Caki2 (cell line): Measurements from ENCODE around the gene GMDS. TPM values are rescaled to one million over a fixed set of nuclear protein-coding genes. Genes with fewer than 3 reads are reported as not detected.

ENCODE experiments used
- DNase-seq: peaks from one replicate; pipeline ENCODE4 v3.0.0-alpha.2; 2015; ENCODE audit warnings: low read depth
- in situ Hi-C: cut with HindIII; loops from 2 replicates; pipeline ENCODE4 v1.10.0; 2016; ENCODE audit warnings: low sequenced_read_pairs, low pct_unique_long_range_greater_than_20kb, mixed read lengths
- total RNA-seq: library from RNA; depleted of rRNA; stranded (reverse); fragments of >200 nt; shearing (Covaris generic); gene quantifications from 2 replicates; pipeline ENCODE4 v1.2.3, GENCODE V29; 2014; ENCODE audit warnings: low replicate concordance

The GMDS gene
- total RNA-seq, 1 experiment from 2014 or later = 10.9 TPM

DNA sequence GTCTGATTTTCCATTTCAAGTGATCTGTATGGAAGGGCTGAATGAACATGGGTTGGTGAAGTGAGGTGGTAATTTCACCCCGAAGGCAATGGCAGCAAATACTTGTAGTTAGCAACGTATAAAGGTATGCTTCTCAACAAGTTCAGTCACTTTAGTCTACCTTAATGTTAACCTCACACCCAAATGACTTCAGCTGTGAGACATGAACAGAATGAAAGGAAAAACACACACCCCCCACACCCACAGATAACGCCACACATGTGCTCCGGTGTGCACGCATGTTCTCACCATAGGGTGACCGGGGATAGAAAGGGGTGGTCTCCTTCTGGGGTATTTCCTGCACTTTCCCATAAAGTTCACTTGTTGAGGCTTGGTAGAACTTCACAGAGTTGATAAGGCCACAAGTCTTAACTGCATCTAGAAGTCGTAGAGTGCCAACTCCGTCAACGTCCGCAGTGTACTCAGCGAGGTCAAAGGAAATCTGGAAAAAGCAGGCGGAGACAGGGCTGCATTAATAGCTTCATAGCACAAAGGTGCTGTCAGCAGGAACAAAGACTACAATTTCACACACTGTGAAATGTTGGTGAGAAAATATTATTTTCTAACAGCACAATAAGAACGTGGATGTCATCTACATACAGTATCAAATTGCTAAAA lies 284.8 kb downstream of the GMDS start:
- in situ Hi-C loops = no loop called here
- DNase-seq = no peak

DNA sequence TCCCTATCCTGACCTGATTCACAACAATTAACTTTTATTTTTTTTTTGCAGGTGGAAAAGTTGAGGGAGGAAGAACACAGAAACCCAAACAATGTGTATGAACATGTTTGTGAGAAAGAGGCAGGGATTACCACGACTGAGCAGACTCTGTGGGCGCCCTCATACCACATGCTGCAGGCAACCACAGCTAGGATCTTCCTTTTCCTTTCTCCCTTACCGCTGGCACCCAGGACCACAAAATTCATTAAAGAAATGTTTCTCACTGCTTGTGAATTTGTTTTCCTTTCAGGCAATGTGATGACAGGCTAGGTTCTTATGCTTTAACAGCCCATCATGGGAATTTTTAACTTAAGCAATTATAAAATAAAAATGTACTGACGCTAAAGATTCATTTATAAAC lies 287.1 kb downstream of the GMDS start:
- DNase-seq = no peak
- in situ Hi-C loops = no loop called here

DNA sequence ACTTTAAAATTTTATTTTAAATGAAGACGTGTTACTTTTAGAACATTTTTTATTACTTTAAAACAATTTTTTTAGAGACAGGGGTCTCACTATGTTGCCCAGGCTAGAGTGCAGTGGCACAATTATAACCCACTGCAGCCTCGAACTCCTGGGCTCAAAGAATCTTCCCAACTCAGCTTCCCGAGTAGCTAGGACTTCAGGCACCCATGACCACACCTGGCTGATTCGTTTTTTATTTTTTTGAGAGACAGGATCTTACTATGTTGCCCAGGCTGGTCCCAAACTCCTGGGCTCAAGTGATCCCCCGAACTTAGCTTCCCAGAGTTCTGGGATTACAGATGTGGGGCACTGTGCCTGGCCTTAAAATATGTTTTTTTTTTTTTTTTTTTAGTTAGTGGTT lies 287.7 kb downstream of the GMDS start:
- DNase-seq = no peak
- in situ Hi-C loops = no loop called here

DNA sequence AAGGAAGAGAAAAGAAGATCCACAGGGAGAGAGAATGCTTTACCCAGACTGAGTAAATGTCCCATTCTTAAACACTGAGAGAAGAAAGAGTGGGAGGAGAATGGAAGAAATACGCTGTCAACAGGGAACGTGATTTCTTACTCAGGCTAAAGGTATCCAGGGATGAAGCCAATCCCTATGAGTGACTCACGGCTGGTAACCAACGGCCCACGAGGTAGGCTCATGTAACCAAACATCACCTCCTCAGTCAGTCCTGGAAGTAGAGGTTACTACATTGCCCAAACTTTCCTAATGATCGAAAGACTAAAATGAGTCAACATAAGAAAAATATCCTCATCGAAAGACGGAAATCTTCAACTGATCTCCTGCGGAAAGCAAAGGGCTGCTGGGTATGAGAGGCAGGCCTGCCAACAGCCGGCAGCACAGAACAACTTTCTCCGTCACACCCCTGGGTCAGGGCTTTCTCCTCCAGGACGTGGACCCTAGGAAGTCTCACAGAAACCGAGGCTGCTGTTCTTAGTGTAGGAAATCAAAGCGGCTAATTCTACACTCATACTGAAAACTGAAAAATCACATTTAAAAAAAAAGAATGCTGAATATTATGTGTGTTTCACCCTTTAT lies 292.6 kb downstream of the GMDS start:
- in situ Hi-C loops = no loop called here
- peak; percentile 97 for DNase-seq

DNA sequence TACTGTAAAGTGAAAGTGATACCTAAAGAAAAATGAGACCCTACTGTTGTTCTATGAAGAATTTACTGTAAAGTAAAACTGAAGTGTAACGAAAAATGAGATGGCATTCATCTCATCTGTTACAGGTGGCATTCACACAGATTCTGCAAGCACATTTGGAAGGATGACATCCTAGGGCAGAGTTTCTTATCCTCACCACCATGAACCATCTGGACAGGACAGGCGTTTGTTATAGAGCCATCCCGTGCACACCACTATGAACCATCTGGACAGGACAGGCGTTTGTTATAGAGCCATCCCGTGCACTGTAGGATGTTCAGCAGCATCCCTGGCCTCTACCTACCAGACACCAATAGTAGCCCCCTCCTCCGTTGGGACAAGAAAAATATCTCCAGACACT lies 294.8 kb downstream of the GMDS start:
- in situ Hi-C loops = no loop called here
- no peak for DNase-seq

DNA sequence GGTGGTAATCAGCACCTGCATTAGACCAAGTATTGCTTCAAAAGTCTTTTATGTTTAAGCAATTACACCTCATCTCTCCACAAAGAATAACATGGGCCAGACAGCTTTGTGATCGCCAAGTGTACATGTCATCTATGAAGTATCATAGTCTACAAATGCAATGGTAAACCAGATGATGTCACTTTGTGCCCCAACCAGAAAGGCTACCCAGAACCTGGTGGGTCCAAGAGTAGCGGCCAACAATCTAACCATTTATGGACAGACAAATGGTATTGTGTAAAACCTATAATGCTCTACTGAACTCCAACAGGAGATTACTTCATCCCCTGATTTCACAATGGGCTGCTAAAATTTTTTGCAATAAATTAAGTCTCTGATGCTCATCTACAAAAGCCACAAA lies 295.9 kb downstream of the GMDS start:
- in situ Hi-C loops = no loop called here
- DNase-seq = peak; percentile 29

DNA sequence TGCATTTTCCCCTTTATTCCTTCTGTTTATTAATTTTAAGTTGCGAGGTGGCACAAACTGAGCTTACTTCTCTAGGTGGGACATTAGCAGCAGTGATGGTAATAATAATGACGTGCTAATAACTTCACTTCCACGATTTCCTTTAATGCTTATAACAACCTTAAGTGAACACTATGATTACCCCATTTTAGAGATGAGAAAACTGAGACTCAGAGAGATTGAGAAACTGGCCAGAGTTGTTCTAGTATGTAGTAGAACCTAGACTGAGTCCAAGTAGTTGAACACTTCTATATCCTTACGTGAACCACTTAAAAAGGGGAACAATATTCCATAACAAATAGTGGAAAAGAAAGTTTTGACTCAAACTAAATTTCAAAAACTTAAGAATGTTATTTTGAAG lies 297.5 kb downstream of the GMDS start:
- in situ Hi-C loops = no loop called here
- no peak for DNase-seq

DNA sequence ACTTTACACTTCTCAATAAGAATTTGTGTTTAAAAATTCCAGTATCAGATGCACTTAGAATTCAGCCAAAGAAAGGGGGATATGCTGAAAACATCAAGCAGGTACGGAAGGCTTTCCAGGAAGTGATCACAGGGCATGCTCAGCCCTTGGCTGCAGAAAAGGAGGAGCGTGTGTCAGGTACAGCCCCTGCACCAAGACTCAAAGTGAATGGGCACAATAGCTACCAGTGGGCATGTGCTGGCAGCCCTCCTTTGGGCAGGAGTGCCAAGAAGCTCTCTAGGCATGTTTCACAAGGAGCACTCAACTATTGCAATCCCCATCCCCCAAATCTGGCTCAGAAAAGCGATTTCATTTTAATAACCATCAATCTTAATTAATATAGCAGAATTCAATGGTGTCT lies 298.8 kb downstream of the GMDS start:
- in situ Hi-C loops = no loop called here

DNA sequence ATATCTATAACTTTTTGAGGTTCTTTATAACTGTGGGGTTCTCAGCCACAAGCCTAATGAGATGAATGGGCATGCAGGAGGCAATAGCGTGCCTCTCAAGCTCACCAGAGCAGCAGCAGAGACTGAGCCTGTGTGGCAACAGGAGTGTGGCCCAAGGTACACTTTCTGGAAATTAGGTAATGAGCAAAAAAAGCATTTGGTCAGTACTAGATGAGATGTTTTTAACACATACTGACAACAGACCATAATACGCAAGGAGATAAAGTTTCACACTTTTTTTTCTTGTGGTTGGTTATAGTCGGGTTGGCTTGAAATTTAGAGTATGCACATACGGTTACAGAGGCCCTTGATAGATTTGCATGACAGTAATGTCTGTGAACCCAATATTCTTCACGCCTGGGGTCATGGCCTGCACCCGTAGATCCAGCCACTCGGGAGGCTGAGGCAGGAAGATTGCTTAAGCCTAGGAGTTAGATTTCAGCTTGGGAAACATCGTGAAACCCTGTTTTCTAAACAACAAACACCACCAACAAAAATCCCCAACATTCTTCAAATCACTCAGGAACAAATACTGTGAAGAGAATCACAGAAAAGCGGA lies 300.1 kb downstream of the GMDS start:
- in situ Hi-C loops = no loop called here
- no peak for DNase-seq

More for the DNA sequence above, 298.8 kb downstream of the GMDS start:
- DNase-seq = no peak

DNA sequence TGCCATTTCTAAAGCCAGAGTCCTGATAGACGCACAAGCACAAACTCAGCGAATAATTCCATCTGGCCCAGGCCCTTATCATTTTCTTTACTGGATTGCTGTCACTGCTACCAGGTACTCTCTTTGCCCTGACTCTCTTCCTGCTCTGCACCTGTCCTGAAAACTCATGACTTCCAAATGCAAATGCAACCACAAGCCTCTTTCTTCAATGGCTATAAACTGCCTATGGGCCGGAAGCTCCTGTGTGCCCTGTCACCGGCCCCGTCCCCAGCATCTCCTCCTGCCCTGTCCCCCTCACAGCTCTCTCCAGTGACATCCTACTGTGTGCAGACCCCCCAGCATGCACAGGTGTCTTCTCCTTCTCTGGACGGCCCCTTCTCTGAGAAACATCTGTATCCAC lies 302.6 kb downstream of the GMDS start:
- no peak for DNase-seq
- in situ Hi-C loops = no loop called here

DNA sequence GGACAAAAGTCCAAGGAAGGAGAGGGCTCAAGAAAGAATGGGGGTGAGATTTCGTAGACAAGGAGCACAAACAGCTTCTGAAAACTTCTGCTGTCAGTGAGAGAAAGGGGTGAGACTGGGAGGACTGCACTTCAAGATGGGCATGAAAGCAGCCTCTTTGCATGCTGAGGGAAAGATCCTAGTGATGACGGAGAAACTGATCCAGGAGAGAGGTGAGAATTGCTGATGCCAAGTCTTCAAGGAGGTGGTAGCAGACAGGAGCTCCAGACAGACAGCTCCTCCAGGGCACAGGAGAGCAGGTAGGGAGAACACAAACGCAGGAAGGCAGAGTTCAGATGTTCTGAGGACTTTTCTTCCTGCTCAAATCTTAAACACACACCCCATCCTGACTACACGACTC lies 303.9 kb downstream of the GMDS start:
- in situ Hi-C loops = no loop called here
- no peak for DNase-seq

DNA sequence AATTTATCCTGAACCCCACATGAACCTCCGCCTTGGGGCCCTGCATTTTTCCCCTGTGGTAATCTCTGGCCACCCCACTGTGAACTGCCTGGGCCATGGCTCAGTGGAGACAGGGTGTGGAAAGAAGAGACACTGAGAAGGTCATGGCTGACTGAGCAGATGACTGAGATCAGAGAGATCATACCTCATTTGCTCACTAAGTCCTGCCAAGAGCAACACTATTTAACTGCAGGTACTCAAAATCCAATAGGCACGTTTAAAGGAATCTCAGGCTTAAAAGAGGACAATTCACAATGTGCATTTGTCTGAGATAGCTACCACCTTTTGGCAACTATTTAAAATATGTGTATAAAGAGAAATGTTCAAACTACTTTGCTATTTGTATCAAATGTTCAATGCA lies 305.0 kb downstream of the GMDS start:
- in situ Hi-C loops = no loop called here
- DNase-seq = peak; percentile 88

DNA sequence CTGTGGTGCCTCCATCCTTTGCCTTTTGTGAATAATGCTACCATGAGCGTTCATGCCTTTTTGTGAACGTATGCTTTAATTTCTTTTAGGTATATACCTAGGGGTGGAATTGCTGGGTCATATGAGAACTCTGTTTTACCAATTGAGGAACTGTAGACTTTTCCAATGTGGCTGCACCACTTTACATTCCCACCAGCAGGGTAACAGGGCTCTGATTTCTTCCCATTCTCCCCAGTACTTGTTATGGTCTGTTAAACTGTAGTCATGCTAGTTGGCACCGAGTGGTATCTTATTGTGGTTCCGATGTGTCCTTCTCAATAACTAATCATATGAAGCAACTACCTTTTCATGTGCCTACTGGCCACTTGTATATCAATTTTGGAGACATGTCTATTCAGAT lies 312.1 kb downstream of the GMDS start:
- no peak for DNase-seq
- in situ Hi-C loops = no loop called here

DNA sequence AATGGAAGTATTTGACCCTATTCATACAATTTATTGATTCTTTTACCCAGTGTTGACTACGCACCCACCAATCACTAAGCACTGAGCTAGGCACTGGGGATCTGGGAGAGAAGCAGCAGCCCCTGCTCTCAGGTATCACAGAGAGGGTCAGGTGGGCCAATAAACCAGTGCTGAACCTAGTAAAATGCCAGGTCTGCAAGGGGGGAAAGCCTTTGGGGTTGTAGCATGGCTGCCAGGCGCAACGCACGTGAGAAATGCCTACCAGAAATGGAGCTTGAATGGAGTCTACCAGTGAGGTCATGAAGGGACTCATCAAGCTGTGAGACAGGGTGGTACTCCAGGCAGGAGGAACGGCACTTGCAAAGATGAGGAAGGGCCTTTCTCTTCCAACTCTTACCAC lies 313.6 kb downstream of the GMDS start:
- DNase-seq = no peak
- in situ Hi-C loops = no loop called here

DNA sequence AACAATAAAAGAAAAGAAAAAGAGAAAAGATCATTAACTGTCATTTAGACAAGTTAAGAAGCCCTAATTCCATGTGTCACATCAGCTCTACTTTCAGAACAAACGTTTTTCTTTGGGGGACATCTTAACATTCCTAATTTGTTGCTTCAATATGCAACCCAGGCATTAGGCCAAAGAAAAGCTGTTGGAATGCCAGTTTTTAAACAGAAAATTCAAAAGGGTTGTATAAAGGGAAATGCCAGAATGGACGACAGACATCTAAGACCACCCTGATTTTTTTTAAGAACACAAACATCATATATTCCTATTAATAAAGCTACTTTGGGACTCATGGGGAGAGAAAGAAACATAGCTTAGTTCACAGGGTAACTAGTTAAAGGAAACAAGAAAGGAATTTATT lies 315.0 kb downstream of the GMDS start:
- in situ Hi-C loops = no loop called here
- no peak for DNase-seq

DNA sequence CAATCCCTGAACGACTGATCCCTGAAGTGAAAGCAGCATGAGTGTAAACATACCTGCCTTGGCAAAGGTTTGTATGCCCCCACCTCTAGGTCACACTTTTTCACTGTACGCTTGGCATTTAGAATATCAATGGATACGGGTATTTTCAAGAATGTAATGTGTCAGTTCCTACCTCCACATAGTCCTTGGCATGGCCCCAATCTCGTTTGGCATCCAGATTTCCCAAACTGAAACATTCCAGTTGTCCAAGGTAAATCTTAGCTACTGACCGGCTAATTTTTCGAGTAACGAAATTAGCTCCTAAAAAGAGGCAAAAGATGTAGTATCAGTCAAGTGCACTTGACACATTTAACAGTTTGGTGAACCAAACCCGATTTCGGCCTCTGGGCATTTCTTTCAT lies 315.5 kb downstream of the GMDS start:
- in situ Hi-C loops = no loop called here
- no peak for DNase-seq

DNA sequence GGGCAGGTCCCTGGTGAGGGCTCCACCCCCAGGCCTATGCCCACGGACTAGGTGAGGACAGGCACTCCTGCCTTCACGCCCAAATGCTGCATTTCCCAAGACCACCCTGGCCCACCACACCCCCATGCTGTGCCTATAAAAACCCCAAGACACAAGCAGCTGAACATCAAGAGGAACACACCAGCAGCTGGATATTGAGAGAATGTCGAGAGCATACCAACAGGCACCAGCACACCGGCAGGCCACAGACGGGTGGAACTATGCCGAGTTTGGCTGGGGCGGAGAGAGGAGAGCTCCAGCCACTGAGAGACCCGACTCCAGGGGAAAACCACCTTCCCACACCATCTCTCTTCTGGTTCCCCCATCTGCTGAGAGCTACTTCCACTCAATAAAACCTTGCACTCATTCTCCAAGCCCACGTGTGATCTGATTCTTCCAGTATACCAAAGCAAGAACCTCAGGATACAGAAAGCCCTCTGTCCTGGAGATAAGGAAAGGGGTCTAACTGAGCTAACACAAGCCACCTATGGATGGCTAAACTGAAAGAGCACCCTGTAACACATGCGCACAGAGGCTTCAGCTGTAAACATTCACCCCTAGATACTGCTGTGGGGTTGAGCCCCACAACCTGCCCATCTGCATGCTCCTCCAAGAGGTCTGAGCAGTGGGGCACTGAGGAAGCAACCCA lies 319.5 kb downstream of the GMDS start:
- in situ Hi-C loops = no loop called here

DNA sequence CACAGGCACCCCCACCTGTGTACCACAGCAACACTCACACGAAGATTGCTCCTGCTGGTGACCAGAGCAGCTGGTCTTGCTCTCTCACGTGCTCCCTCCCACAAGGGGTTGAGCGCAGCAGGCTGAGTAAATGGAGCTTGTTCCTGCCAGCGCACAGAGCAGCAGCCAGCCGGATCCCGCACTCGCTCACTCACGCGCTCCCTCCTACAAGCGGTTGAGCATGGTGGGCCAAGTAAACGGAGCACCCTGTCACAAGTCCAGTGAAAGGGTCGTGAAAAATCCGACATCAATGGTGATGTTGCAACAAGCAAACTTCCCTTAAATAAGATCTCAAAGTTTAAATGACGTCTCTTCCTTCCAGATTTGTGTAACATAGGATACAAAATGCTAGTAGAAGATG lies 322.0 kb downstream of the GMDS start:
- in situ Hi-C loops = no loop called here
- no peak for DNase-seq

More for the DNA sequence above, 319.5 kb downstream of the GMDS start:
- DNase-seq = no peak

DNA sequence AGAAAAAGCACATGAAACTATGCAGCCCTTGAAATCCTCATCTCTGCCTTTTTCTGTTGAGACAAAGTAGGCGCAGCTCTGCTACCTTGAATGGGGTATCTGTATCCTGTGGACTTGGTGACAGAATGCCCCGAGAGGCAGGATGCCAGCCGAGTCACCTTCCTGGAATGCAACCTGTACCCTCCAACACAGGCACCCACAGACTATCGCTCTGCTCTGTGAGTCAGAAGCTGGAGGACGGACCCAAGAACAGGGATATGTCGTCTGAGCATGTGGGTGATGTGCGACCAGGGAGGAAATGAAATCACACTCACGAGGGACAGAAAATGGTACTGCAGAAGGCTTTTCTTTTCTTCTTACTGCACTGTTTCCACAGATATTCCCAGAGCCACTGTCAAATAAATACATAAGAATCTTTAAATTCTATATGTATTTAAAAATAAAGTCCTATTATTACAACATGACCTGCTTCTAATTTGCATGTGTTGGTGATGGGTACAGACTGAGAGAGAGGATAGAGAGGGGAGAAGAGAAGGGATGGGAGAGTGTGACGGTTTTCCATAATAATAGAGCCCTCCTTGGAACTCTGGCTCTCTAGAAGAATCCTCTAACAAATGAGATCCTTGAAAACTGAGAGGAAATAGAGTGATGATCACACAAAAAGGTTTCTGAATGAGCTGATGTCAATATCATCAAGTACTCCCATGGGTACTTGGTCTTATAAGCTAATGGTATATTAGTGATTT lies 327.6 kb downstream of the GMDS start:
- in situ Hi-C loops = no loop called here
- DNase-seq = peak; percentile 91
